Activated T-cell treated with anti-CD3 and anti-CD28 coated beads, Interleukin-2, amount 50 U/mL, for 1 hour (primary cell): ENCODE data around the gene PIK3AP1.
"Not testable (repeated sequence)": the region's sequence is repeated elsewhere in the genome, so short reads cannot be mapped to it uniquely, and the experiment has no call there.

Experiments used
- DNase-seq: peaks from one replicate; pipeline ENCODE4 v3.0.0-alpha.2; 2020

PIK3AP1 gene

DNA sequence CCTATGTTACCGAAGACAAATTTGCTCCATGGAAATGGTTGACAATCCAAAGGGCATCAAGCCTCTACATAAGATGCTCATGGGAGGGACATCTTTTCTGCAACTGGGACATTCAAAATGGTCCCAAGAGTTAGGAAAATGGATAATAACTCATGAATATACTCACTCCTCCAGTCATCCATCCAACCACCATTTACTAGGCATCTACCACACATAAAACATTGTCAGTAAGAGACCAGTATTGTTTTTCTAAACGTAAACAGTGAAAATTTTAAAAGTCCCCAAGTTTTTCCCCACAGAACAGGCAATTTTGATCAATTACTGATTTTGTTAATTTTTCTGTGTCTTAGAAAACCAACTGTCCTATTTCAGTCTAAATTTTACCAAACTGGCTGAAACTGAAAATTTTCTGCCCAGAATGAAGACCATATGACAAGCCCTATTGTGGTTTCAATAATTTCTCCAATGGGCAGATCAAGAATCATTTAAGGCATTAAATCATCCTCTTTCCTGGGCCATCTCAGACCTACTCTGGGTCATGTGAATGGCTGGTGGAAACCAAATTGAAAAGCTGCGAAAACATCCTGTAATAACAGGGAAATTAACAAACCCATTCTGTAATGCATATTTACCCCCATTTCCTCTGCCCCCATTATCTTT lies 24.2 kb downstream of the PIK3AP1 start:
- DNase-seq, result no peak

DNA sequence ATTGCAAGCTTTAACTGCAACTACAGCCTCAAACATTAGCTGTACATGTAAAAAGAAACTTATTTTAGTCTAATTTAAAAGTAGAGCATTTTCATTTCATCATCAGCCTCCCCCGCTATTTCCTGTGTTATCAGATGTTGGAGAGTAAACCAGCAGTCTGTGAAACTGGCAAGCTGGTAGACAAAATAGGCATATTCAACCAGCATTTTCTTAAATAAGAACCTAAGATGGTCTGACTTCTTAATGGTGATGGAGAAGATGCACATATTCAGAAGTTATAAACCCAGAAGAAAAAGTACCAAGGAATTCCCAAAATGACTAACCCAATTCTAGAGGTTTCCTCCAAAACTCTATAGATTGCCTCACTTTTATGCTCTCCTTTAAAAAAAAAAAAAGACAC lies 24.9 kb downstream of the PIK3AP1 start:
- DNase-seq, result no peak

DNA sequence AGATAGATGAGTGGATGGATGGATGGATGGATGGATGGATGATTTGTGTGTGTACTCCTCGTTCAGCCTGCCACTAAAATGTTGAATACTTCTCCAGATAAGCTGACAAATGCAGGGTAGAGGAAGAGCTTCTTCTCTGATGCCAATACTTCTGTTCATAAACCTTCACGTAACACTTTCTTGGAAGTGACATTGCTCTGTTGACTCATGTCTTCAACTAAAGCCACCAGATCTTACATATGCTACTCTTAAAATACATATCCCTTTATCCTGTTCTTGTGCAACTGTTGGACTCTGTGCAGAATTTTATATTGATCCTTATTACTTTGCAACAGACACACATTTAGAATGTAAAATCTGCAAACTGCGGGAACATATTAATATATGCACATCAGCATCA lies 26.9 kb downstream of the PIK3AP1 start:
- DNase-seq, result no peak

DNA sequence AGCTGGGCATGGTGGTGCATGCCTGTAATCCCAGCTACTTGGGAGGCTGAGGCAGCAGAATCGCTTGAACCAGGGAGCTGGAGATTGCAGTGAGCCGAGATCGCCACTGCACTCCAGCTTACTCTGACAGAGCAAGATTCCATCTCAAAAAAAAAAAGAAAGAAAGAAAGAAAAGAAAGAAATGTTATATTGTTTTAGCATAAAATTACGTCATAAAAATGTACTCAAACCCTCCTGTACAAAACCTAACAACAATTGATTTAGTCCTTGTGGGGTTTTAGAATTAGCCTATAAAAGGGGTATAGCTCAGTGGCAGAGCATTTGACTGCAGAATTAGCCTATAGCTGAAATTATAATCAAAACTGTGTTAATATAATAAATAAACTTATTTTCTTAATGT lies 27.9 kb downstream of the PIK3AP1 start:
- DNase-seq, result no peak

DNA sequence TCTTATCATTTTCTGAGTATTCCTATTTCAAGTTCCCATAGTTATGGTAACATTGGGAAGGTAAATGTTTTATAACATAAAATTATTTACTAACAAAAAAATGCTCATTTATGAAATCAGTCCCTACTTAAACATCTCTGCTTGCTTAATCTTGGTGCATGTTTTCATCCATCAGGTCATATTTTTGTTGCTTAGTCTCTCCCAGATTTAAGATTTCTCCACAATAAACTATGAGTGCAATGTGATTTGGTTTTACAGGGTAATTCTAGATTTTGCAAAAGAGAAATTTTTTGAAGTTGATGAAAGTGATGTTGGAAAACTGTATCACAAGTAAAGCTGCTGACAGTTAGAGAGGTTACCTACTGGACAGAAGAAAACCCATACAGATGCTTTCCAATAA lies 28.6 kb downstream of the PIK3AP1 start:
- DNase-seq, result no peak

DNA sequence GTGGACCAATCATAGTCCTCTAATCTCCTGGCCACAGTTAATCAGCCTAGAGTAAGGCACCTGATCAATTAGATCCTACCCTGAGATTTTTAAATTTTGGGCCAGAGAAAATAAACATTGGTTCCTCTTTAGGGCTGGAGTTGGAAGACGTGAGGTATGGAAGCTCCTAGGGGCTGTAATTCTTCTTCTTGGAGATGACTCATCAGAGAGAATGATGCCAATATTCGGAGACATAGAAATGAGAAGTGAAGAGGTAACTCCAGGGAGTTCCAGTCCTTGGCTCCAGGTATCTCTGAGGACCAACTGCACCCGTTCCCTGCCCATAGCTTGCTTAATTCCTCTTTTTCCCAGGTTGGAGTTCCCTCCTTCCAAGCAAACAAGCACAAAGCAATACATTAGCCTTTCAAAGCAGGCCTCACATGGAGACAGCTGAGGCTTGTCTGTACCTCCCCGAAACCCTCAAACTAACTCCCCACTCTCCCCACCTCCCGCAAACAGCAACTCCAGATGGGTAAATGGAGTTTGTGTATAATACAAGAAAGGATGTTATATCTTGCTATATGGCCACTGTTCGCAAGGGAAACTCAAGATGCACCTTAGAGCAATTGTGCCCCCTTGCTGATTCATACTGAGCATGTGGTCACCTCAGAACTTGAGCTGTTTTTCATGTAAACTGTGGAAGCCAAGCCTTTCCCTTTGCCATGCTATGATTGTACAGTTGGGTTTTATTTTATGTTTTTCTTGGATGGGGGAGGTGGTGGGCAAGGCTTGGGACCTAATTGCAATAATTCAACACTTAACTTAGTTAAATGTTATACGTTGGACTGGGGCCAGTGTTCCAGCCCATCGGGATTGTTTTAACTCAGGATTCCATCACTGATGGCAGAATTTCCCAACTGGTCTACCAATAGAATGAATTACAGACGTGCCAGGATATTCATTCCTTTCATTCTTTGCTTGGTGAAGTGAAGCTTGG lies 29.3 kb downstream of the PIK3AP1 start:
- no peak for DNase-seq

DNA sequence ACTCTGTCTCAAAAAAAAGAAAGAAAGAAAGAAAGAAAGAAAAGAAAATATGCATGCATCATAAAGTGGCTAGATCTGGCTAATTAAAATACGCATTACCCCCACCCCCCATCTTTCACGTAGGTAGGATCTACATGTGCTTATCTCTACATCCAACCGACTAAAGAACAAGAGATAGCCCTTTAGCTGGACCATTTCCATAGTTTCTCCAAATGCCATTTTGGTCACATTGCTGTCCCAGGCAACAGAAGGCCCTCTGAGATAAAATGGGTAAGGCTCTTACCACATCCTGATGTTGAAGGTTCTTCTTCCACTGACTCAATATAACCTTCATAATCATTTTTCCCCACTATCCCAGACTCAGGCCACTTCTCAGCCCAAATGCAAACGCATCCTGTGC lies 31.5 kb downstream of the PIK3AP1 start:
- no peak for DNase-seq

DNA sequence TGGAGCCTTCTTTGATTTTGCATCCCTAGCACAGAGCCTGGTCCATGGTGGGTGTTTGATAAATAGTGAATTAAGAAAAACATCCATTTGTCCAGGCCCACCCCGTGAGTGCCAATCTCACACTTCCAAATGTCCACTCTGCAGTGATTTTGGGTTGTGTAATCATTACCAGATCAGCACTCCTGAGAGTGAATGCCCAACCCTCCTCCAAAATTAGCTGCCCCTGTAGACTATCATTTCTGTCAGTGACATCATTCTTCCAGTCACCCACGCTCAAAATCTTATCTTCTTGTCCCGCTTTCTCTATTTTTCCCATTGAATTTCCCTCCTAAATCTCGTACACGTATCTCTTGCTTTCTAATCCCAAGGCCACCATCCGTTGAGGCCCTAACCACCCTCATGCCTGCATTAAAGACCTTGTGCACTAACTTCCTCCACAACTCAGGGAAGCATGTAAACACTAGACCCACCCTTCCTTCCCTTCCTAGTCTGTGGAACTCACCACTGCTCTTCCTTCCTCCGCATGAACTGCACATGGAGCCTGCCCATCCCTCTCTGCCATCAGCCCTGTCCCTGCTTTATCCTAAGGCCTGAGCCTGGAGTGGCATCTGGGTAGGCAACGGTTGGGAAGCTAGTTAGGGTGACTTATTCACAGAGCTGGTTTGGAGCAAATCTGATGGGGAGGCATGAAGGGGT lies 32.8 kb downstream of the PIK3AP1 start:
- no peak for DNase-seq

DNA sequence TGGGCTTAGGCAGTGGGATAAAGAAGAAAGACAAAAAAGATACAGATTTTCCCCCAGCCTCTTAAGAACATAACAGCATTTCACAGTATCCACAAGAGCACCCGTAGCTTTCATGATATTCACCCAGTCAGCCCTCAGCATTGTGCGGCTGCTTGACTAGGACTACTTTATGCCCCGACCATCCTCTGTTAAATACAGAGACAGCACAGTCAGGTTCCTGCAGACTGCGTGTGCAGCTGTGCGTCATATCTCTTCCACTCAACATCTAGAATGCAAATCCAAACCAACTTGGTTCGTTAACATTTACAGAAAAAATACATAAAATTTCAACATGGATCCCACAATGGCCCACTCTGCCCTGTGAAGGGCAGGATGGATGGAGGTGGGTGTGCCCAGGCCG lies 33.8 kb downstream of the PIK3AP1 start:
- no peak for DNase-seq

DNA sequence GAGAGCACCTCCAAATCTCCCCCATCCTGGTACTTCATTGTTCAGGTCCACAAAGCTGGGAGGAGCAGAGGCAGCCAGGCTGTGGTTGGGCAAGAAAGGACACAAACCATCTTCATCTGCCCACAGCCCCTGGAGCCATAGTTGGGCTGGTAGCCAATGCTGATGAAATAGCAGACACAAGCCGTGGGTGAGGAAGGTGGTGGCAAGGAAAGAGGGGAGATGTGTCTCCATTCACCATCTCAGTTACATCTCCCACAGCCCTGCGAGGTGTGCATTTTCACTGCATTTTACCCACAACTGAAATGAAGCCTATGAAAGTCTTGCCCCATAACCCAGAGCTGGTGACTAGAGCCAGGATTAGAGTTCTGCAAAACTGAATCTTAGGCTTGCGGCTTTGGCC lies 35.0 kb downstream of the PIK3AP1 start:
- DNase-seq, result no peak

DNA sequence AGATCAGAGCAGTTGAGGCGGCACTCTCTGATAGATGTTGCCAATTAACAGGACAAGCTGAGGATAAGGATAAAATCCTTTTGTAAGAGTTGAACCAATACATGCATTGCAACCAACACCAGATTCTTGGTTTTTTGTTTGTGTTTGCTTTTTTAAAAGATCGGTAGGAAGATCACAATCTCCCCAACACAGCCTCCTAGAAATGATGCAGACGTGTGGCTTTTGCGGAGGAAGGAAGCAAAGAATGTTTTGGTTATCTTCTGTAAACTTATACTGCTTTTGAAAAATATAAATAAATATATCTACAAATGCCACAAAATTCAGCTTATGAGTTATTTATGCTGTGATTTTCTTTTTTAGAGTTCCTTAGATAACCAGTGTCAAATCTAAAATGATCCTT lies 35.5 kb downstream of the PIK3AP1 start:
- DNase-seq, result no peak

DNA sequence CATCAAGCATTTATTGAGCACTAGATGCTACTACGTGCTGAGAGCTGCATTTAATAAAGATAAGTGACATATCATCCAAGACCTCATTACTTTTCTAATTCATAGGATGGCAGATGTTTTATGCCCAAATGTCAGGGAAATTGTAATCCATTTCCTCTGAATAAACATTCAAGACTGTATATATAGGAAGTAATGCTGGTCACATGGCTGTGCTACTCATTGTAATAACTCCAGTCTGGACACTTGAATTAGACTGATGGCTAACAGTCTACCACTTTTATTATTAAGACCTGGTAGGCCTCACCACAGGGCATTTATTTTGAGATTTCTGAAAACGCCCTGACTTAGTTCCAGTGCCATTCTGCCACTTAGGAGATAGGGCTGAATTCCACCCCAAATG lies 36.6 kb downstream of the PIK3AP1 start:
- no peak for DNase-seq

DNA sequence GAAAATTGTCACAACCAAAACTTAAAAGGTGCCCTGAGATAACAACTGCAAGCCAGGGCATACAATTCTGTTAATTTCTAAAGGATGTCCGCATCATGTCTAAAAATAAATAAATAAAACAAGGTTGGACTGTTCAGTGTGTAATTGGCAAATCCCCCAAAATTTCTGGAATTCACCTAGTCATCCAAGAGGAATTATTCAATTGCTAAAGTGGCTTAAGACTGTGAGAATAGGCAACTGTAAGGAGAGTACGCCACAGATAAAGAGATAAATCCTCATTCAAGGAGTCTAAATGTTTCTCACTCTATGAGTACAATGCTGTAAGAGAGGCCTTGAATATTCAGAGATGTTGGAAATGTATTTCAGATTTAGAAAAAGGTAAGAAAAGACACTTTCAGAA lies 37.2 kb downstream of the PIK3AP1 start:
- DNase-seq, result no peak

DNA sequence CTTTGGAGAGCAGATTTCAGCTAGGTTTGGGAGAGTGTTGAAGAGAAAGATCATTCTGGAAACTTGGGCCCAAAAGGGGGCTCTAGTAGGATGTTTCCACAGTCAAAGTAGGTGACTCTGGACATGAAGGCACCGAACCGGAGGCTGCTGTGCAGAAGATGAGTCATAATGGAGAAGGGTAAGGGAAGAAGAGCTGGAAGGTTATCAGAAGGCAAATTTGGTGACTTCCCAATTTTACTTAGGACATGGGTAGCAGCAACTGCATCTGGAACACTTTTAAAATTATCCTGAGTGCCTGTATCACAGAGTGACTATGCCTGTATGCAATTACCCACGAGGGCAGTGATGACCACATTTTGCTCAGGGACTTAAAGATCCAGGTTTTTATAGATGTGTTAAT lies 38.8 kb downstream of the PIK3AP1 start:
- DNase-seq, result no peak

DNA sequence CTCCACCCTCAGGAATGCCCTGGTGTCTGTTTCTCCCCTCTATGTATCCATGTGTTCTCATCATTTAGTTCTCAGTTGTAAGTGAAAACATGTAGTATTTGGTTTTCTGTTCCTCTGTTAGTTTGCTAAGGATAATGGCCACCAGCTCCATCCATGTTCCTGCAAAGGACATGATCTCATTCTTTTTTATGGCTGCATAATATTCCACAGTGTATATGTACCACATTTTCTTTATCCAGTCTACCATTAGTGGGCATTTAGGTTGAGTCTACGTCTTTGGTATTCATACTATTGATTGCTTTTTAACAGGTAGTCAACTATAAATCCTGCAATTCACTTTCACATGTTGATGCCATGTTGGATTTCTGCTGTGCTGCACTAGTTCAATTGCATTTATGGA lies 39.9 kb downstream of the PIK3AP1 start:
- DNase-seq, result not testable (repeated sequence)

DNA sequence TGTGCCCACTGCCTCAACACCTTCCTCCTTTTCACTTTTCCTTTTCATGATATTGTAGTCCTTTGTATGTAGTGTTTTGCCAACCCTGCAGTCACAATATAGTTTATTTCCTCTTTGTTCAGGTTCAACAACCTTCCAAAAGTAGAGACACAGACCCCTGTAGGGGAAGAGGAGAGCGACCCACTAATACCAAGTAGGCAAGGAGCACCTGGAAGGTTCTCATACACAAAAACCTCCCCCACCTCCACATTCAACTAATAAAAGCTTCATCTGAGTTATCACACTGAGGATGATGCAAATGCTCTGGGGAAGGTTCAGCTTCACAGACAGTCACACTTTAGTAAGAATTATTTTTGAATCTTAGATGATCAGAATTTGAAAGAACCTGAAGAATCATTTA lies 41.6 kb downstream of the PIK3AP1 start:
- DNase-seq, result no peak

DNA sequence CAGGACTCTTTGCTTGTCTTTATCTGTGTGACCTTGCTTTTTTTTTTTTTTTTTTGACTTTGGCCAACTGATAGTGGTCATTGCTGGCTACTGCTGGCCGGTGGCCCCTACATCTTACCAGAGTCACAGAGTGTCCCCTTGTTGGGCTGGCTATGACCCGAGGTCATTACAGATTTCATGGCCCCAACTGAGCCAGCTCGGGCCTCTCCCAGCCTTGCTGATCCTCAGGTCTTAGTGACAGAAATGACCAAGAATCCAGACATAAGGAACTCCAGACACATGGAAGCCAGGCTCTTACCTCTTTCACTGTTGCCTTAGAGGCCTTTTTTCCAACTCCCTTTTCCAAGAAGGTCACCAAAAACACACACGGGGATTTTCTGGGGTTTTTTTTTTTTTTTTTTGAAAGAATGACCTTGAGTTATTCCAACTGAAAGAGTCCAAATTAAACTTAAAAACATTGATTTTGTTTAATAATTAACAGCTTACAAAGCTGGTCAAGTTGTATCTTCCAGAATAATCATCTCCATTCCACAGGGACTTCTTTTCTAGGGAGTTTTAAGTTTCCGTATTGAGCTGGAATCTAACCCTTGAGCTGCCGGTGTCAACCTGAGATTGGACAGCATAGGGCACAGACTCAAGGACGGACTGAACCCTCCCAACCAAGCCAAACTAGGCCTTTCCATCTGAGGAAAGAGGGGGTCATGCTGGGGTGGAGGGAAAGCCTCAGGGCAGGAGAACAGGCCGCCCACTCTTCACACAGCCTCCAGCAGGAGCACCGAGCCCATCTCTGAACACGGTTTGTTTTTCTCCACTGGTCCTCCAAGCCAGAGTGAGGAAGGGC lies 43.8 kb downstream of the PIK3AP1 start:
- DNase-seq, result no peak

DNA sequence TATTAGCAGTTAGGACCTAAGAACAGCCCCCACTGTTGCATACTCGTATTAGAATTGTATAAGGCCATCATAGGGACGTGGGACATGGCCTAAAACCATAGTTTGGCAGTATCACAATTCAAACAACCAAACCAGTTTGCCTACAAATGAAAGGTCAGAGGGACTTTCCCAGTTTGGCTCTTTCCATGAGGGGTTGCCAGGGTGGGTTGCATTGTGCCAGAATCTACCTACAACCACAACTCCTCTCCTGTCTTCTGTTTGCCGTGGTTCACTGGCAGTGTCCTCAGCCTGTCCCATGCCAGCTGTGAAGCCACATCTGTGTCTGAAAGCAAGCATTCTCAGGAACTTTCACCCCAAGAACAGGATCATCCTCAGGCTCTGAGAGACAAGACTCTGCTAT lies 44.5 kb downstream of the PIK3AP1 start:
- DNase-seq, result no peak

DNA sequence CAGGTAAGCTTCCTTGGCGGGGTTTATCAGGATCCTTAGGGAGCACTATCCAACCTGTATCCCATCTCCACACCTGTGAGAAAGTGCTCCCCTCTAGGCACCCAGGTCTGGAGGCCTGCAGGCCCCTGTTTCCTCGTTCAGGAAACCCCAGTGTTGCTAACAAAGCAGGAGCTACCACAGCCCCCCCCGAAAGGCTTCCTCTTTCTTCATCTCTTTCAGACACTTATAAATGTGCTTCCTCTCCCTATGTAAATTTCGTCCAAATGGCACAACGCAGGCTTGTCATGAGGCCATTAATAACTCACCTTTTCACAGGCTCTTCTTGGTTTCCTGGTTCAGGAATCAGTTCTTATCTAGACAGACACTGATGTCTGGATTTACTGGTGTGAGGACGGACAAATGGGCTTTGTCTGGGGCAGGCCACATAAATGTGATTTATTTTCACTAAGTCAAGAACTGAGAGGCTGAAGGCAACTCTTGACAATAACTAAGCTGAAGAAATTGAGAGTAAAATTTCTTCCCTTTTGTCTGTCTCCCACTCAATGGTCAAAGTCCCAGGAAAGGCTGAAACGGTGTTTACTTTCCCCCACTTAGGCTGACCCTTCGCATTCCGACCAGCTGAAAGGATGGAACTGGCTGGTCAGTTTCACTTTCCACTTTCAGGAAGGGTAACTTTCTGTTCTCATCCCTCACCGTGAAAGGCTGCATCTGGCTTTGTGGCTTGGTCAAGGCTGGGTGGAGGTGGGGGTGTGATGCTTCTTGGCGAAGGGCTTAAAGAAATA lies 46.8 kb downstream of the PIK3AP1 start:
- DNase-seq, result no peak

DNA sequence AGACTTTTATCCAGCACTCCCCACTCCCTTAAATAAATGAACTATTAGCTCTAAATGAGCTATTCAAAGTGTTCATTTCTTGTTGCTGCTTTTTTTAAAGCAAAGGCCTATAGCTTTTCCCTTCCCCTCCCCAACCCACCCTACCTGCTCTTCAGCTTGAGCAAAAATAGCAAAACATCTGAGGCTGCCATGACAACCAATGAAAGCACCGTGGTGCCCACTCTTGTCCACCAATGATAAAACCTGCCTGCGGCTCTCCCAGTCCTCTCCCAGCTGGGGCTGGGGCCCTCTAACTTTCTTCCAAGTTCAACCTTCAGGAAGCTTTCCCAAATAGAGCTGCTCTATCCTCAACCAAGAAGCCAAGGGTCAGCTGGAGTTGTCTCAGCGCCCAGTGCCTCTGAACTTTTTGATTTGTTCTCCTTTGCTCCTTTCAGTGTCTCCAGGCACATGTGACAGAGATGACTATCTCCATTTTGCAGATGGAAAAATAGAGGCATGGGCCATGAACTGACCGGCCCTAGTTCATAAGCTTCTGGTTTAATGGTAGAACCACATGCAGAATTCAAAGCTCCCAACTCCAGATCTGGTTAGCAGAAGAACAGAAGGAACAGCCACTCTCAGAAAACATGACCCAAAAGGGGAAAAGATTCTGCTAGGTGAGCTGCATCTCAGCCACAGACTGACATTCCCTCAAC lies 47.7 kb downstream of the PIK3AP1 start:
- no peak for DNase-seq

DNA sequence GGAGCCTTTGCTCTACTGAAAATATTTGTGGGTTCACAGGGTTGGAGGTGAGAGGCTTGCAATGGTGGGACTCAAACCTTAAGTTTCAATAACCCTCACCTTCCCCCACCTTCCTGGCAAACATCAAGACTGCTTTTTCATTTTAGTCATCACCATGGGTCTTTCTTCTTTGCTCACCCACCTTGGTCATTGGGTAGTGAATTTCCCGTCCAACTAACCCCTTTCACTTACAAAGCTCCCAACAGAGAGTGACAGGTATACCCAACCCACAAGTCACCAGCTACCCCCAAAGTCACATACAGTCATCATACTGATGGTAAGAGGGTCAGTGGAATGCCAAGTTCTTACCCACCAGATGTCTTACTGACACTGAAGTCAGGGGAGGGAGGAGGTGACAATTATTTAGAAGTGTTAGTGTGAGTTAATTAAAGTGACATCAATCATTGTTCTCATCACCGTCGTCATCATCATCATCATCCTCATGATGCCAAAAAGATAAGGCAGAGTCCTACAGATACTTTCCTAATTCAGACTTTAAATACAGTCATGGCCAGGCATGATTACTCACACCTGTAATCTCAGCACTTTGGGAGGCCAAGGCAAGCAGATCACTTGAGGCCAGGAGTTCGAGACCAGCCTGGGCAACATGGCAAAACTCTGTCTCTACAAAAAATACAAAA lies 49.0 kb downstream of the PIK3AP1 start:
- no peak for DNase-seq
